Activated B cell treated with CpG ODN at 0.5 μM for 24 hours (primary cell): Measurements from ENCODE around the gene TMEM131L. TPM values are rescaled to one million over a fixed set of nuclear protein-coding genes. Genes with fewer than 3 reads are reported as not detected.
"Not testable (repeated sequence)": the region's sequence is repeated elsewhere in the genome, so short reads cannot be mapped to it uniquely, and the experiment has no call there.

Experiments
- ATAC-seq: fragments of 200-7000 bp; cut with Tn5 transposase; one replicate; pipeline ENCODE4 v1.10.0; 2021; ENCODE audit warnings: low read depth, mild to moderate bottlenecking, moderate library complexity
- CTCF ChIA-PET: fragments of 350-600 bp; sonication (Branson Sonifier 250); formaldehyde crosslinking; loops from one replicate; lab custom pipeline; 2021; ENCODE audit warnings: antibody characterized with exemption; lab: Charles Lee
- POLR2A ChIA-PET: fragments of 350-600 bp; sonication (Branson Sonifier 250); formaldehyde crosslinking; loops from one replicate; lab custom pipeline; 2021; ENCODE audit warnings: antibody characterized with exemption; lab: Charles Lee
- DNase-seq: peaks from one replicate; pipeline ENCODE4 v3.0.0; 2022
- H3K27ac Mint-ChIP-seq: one replicate; pipeline ENCODE4 v1.8.0; 2020; ENCODE audit warnings: mixed read lengths
- H3K27me3 Mint-ChIP-seq: one replicate; pipeline ENCODE4 v1.8.0; 2021; ENCODE audit warnings: mixed read lengths
- H3K36me3 Mint-ChIP-seq: one replicate; pipeline ENCODE4 v1.8.0; 2021; ENCODE audit warnings: low read depth, mixed read lengths
- H3K4me1 Mint-ChIP-seq: one replicate; pipeline ENCODE4 v1.8.0; 2021; ENCODE audit warnings: mixed read lengths
- H3K4me3 Mint-ChIP-seq: one replicate; pipeline ENCODE4 v1.8.0; 2020; ENCODE audit warnings: mild to moderate bottlenecking, mixed read lengths
- H3K9me3 Mint-ChIP-seq: one replicate; pipeline ENCODE4 v1.8.0; 2020; ENCODE audit warnings: mixed read lengths
- intact Hi-C: fragments of 100-400 bp; cut with micrococcal nuclease; formaldehyde crosslinking; loops from one replicate; pipeline ENCODE4 v1.15.1; 2024
- total RNA-seq: library from RNA; stranded (reverse); gene quantifications from 2 replicates; pipeline ENCODE4 v1.2.3, GENCODE V29; 2022
- TF ChIP-seq, protein P1 (sequence below): fragments of 200-600 bp; IDR thresholded peaks from one replicate; pipeline ENCODE4 v1.8.0; 2022; ENCODE audit warnings: antibody characterized with exemption, mild to moderate bottlenecking

Gene TMEM131L
- total RNA-seq, 1 donor from 2014 or later: 193 TPM

- Mint-ChIP-seq H3K27me3 (no peaks in the 10 kb centered on the region), H3K36me3 (peaks cover 75% of the 10 kb centered on the region), H3K4me3 (no peak overlapping the region), H3K4me1 (peaks cover 77% of the 10 kb centered on the region), H3K27ac (peak overlapping the region; percentile 62), H3K9me3 (peaks cover 2% of the 10 kb centered on the region)
- TF ChIP-seq, protein P1, sequence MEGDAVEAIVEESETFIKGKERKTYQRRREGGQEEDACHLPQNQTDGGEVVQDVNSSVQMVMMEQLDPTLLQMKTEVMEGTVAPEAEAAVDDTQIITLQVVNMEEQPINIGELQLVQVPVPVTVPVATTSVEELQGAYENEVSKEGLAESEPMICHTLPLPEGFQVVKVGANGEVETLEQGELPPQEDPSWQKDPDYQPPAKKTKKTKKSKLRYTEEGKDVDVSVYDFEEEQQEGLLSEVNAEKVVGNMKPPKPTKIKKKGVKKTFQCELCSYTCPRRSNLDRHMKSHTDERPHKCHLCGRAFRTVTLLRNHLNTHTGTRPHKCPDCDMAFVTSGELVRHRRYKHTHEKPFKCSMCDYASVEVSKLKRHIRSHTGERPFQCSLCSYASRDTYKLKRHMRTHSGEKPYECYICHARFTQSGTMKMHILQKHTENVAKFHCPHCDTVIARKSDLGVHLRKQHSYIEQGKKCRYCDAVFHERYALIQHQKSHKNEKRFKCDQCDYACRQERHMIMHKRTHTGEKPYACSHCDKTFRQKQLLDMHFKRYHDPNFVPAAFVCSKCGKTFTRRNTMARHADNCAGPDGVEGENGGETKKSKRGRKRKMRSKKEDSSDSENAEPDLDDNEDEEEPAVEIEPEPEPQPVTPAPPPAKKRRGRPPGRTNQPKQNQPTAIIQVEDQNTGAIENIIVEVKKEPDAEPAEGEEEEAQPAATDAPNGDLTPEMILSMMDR: no peak
- intact Hi-C loops: loop anchor here (1.0 kb wide), 1 partner anchor 8 kb away; no protein-coding TSS in a partner anchor
- POLR2A ChIA-PET: no interaction called here
- CTCF ChIA-PET: no interaction called here
- DNase-seq: no peak
- ATAC-seq: no peak
Observed at GRCh38 chr4:153506341-153507309, 40.5 kb downstream of the TMEM131L start.

DNA sequence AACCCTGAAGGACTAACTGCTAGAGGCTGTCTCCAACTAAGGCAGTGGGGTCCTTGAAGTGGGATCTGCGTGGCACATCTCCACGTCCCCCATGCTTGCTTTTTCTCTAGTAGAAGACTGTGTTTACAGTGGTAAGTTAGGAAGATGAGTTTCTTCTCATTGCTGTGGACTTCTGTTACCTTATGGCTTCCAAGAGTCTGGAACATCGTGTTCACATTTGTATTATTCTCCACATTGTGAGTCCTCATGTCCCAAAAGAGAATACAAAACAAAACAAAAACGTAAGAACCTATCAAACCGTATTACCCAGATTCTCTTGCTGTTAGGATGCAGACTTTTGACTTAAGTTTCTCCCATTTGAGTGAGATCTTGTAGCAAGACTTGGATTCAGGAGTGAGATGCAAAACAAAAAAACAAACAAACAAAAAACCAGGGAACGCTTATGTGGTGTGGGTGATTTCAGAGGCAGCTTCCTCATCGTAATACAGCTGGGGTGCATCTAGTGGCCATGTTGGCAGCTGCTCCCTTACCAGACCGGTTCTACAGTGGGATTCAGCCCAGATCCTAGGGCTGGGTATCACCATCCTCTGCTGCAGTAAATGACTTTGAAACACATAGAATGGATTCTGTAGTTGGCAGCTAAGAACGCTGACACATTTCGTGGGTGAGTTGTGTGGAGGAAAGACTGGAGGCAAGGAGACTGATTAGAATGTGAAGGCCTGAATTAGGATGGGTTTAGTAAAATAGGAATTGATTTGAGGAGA lies 41.3 kb downstream of the TMEM131L start:
- Mint-ChIP-seq H3K9me3 (peaks cover 2% of the 10 kb centered on the region), H3K4me3 (no peak overlapping the region), H3K4me1 (peaks cover 79% of the 10 kb centered on the region), H3K27ac (peak overlapping the region; percentile 62), H3K36me3 (peaks cover 77% of the 10 kb centered on the region), H3K27me3 (no peaks in the 10 kb centered on the region)
- no peak for DNase-seq
- intact Hi-C loops: no loop called here
- ChIA-PET CTCF (no interaction called here), POLR2A (no interaction called here)
- no peak for ATAC-seq
- TF ChIP-seq, protein P1: no peak

- DNase-seq, H3K27me3 Mint-ChIP-seq, H3K9me3 Mint-ChIP-seq, ATAC-seq, H3K4me3 Mint-ChIP-seq, CTCF ChIA-PET, intact Hi-C loops: not testable (repeated sequence)
- peaks cover 79% of the 10 kb centered on the region for H3K36me3 Mint-ChIP-seq
- H3K4me1 Mint-ChIP-seq: peaks cover 82% of the 10 kb centered on the region
- H3K27ac Mint-ChIP-seq: peak overlapping the region; percentile 30
- POLR2A ChIA-PET: interaction anchor here (0.6 to 1.5 kb wide), 2 partner anchors 36 to 83 kb away, joined by 5 to 6 read pairs; no protein-coding TSS in a partner anchor
Observed at GRCh38 chr4:153509212-153509611, 43.1 kb downstream of the TMEM131L start.

GRCh38 chr4:153509724-153510123 lies 43.6 kb downstream of the TMEM131L start:
- POLR2A ChIA-PET: interaction anchor here (1.5 kb wide), 1 partner anchor 37 kb away, joined by 6 read pairs; no protein-coding TSS in a partner anchor
- CTCF ChIA-PET: no interaction called here
- Mint-ChIP-seq H3K36me3 (peaks cover 78% of the 10 kb centered on the region), H3K27ac (peak overlapping the region; percentile 30), H3K4me1 (peaks cover 84% of the 10 kb centered on the region), H3K27me3 (no peaks in the 10 kb centered on the region), H3K4me3 (no peak overlapping the region), H3K9me3 (peaks cover 2% of the 10 kb centered on the region)
- DNase-seq (no peak), ATAC-seq (no peak)
- intact Hi-C loops: loop anchor here (1.0 kb wide), 1 partner anchor 7 kb away; no protein-coding TSS in a partner anchor
- TF ChIP-seq, protein P1: no peak

- no peak overlapping the region for H3K27ac Mint-ChIP-seq
- no peaks in the 10 kb centered on the region for H3K27me3 Mint-ChIP-seq
- ChIA-PET CTCF (no interaction called here), POLR2A (interaction anchor here (0.7 to 1.1 kb wide), 2 partner anchors 26 to 40 kb away, joined by 3 read pairs; no protein-coding TSS in a partner anchor)
- peaks cover 80% of the 10 kb centered on the region for H3K36me3 Mint-ChIP-seq
- DNase-seq (no peak), ATAC-seq (no peak)
- intact Hi-C loops: loop anchor here (1.0 kb wide), 1 partner anchor 8 kb away; no protein-coding TSS in a partner anchor
- peaks cover 86% of the 10 kb centered on the region for H3K4me1 Mint-ChIP-seq
- no peak overlapping the region for H3K4me3 Mint-ChIP-seq
- H3K9me3 Mint-ChIP-seq: peaks cover 2% of the 10 kb centered on the region
- TF ChIP-seq, protein P1: no peak
Observed at GRCh38 chr4:153510252-153511001, 44.3 kb downstream of the TMEM131L start.
